Measurements from ENCODE around the gene SNX1.
"Not testable (repeated sequence)": the region's sequence is repeated elsewhere in the genome, so short reads cannot be mapped to it uniquely, and the experiment has no call there.

SNX1 gene

DNA sequence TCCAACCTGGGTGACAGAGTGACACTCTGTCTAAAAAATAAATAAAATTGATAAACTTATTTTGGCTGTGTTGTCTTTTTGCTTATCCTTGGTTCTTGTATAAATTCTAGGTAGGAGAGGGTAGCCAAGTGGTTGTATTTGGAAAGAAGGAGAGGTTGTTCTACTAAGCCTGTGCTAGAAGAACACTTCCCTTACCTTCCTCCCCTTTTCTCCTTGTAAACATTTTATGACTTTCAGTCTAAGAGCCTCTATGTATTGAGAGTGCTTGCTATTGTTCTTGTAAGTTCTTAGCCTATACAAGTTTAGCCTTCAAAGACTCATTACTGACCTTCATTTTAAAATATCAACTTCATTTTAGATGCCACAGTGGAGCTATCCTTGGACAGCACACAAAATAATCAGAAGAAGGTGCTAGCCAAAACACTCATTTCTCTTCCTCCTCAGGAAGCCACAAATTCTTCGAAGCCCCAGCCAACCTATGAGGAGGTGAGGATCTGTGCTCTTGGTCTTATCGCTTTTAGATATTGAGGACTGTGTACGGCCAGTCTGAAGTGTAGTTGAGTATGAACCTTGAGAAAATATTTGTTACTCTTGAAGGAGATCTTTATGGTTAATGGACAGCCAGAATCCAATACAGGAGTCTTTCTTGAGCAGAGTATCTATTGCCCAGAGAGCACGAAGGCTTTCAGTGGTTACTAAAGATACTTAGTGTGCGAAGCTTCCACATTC lies 22.1 kb downstream of the SNX1 start:
- DNase-seq, result no peak

DNA sequence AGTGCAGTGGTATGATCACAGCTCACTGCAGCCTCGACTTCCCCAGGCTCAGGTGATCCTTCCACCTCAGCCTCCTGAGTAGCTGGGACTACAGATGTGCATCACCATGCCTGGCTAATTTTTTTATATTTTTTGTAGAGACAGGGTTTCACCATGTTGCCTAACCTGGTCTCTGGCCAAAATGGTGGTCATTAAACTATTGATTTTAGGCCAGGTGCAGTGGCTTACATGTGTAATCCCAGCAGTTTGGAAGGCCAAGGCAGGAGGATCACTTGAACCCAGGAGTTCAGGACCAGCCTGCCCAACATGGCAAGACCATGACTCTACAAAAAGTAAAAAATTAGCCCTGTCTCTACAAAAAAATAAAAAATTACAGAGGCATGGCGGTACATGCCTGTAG lies 24.5 kb downstream of the SNX1 start:
- DNase-seq, result not testable (repeated sequence)

DNA sequence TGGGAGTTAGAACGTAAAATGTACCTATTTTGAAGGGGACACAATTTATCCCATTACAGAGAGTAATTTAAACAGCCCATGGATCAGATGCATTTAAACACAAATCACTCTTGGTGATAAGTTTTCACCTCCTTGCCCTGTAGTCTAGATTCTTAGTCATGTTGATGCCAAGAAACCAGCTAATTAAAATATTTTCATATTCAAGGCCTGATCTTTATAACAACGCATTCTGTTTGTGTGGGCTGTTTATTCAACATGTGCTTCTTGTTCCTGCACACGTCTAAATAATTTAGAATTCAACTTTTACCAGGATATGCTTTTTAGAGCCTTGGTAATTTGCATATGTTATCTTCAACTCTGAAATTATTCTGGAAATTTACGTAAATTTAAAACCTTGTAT lies 25.8 kb downstream of the SNX1 start:
- DNase-seq, result no peak

DNA sequence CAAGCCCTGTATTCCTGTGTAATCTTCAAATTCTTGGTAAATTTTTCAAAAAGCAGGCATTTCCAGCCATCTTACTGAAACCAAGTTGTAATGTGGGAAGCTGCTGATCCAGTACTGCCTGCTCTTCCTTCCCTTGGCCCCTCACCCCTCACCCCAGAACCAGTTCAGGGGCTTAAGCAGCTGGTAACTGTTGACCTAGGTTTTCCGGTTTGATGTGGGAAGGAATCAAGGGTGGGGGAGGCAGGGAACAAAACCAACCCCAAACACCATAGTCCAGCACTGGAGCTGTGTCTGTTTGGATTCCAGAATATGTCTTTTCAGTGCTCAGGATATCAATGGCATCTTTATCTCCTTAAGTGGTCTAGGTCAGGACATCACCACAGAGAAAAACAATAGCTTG lies 26.7 kb downstream of the SNX1 start:
- no peak for DNase-seq

DNA sequence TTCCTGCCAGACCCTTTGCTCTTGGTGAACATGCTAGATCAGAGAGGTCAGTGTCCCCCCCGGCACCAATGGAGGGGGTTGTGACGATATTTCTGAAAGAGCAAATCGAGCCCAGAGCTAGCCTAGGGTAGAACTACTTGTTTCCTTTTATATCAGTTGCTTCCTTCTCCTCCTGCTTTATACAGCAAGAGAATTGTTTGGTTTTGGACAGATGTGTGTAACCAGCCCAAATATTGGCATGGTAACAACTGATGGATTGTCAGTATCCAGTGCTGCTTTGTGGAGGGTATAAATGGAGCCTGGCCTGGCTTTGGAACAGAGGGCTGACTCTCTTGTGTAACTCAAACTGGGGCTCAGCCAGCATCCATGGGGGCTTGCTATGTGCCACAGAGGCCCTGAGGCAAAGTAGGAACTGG lies 27.2 kb downstream of the SNX1 start:
- DNase-seq, result no peak

DNA sequence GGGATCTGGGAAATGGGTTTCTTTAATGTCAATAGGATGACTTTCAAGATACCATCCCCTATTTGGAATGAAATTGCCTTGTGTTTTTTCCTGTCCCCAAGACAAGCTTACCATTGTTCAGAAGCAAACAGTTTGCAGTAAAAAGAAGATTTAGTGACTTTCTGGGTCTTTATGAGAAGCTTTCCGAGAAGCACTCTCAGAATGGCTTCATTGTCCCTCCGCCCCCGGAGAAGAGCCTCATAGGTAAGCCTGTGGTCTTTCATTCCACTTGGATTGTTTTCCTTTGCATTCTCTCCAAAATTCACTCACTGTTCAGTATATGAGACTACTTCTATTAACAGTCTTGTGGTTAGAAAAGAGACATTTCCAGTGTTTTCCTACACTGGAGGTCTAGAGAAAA lies 30.2 kb downstream of the SNX1 start:
- DNase-seq, result no peak

DNA sequence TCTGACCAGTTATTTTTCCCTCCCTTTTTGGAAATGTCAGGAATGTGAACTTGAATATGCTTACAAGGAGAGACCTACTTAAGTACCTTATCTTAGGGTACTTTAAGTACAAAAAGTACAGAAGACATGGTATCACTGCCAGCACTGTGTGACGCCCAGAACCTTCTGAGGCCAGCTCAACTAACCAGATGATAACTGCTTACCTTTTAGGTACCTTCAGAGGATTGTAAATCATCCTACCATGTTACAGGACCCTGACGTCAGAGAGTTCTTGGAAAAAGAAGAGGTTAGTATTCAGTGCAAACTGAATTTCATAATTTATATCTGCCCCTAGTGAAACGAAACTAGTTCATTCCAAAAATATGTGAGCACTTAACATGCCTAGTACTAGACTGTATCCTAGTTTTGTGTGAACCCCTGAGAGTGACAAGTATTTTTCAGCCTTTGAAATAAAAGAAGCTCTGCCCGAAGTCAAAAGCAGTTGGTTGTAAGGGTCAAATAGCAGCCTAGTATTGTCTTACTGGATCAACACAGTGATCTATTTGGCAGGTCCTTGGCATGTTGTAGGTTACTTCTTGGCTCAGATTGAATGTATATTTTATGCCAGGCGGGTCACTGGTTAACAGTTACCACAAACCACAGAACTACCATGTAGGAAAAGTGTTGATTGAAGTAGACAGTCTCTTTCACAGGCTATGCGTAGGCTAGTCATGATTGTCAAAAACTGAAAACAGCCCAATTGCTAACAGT lies 31.9 kb downstream of the SNX1 start:
- no peak for DNase-seq

DNA sequence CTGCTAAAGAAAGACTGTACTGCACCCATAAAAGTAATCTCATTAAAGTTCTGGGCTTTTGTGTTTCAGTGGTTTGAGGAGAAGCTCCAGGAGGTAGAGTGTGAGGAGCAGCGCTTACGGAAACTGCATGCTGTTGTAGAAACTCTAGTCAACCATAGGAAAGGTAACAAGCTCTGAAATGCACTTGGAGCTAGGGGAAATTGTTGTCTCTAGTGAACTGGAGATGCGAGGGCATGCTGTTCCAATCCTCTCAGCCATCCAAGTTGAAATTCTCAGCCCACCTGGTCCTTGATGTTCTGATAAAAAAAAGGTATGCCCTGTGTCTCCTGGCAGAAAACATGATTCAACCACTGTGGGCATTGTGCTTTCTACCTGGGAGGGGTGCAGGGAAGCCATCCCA lies 34.4 kb downstream of the SNX1 start:
- no peak for DNase-seq

DNA sequence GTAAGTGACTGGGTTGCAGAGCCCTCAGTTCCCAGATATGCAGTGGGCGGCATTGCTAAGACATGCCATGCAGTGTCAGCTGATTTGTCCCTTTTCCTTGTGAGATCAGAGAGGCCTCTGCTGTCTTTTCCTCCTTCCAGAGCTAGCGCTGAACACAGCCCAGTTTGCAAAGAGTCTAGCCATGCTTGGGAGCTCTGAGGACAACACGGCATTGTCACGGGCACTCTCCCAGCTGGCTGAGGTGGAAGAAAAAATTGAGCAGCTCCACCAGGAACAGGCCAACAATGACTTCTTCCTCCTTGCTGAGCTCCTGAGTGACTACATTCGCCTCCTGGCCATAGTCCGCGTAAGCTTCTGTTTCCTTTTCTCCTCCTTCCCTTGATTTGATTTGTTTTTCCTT lies 35.8 kb downstream of the SNX1 start:
- DNase-seq, result no peak

DNA sequence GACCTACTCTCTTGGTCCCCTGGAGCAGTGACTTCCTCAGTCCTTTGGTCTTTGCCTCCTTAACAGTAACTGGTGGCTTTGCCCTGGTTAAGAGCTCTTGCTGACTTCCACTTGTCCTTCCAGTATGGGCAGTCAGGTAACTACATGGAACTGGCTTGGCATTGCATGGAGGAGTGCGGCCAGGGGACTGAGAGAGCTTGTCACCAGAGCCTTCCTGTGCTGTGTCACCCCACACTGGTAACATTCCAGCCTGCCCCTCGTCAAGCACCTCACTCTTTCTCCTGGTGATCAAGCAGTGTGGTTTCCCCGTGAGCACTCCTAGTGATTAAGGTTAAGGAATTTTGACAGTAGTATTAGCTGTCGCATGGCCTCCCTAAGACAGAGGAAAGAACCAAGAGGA lies 36.4 kb downstream of the SNX1 start:
- DNase-seq, result no peak

DNA sequence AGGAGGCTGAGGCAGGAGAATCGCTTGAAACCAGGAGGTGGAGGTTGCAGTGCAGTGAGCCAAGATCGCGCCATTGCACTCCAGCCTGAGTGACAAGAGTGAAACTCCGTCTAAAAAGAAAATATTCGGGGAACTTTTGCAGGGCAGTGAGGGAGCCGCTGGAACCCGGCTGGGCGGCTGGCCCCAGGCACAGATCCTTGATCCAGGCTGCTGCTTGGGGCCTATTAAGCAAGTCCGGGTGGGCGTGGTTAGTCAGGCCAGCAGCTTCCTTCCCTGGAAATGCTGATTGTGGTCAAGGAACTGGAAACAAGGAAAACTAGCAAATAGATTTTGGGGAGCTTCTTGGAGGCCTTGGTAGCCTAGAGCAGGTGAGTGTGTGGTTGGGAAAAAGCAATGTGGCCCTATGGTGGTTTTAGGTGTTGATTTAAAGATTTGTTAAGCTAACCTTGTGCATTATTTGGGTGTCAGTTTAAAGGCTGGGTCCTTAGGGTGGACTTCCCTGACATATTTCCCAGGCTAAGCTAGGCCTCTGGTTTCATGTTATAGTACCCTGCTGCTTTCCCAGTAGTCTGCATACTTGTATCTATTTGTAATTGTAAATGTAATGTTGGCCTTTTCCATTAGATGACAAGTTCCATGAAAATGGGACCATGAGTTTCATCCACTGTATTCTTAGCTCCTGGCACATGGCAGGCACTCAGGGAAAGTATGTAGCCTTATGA lies 38.0 kb downstream of the SNX1 start:
- no peak for DNase-seq

DNA sequence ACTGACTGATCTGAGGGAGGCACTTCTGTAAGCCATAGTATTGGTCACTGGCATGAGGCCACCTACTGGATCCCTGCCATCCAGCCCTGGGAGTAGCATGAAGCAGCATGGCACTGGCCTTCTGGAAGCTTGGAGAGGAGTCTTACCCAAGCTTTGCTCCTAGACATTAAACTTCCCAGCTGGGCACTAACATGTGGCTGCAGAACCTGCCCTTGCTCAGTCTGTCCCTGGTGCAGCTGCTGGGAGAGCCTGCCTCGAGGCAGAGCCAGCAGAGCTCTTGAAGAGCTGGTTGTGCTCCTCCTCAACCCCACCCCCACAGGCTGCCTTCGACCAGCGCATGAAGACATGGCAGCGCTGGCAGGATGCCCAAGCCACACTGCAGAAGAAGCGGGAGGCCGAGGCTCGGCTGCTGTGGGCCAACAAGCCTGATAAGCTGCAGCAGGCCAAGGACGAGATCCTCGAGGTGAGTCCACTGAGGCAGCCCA lies 38.6 kb downstream of the SNX1 start:
- no peak for DNase-seq

DNA sequence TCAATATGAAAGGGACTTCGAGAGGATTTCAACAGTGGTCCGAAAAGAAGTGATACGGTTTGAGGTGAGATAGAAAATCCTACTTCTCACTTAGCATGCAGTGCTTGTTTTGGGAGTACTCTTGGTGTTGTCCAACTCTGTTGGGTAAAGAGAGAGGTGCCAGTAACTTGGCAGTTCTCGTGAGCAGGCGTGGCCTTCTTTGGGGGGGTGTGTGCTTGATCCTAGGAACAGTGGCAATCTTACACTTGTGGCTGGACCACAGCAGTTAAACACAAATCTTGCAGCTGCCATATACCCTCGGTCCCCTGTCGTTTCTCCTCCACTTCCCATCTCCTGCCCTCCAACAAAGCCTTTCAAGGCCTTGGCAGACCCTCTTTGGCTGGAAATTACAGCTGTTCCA lies 40.6 kb downstream of the SNX1 start:
- DNase-seq, result no peak

DNA sequence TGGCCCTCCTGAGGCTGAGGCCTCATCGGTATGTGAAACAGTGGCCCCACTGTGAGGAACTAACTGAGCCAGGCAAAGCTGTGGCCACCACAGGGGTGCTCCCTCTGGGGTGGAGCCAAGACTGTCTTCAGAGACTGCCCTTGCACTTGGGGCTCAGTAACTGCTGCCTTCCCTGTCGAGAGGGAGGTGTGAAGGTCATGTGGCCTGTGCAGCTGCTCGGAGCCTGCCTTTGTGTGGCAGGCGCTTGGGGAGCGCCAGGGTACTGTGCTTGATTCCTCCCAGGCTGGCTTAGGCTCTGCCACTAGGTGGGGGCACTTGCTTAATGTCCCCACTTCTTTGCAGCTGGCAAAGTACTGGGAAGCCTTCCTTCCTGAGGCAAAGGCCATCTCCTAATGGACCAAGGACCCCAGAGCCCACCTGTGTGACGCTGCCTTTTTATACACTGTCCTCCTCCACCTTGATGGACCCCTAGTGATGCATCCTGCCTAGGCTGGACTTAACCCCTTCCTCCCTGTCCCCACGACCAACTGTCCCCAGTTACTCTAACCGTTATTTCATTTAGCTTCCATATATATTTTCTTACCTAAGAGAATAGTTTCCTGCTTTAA lies 41.5 kb downstream of the SNX1 start:
- no peak for DNase-seq

DNA sequence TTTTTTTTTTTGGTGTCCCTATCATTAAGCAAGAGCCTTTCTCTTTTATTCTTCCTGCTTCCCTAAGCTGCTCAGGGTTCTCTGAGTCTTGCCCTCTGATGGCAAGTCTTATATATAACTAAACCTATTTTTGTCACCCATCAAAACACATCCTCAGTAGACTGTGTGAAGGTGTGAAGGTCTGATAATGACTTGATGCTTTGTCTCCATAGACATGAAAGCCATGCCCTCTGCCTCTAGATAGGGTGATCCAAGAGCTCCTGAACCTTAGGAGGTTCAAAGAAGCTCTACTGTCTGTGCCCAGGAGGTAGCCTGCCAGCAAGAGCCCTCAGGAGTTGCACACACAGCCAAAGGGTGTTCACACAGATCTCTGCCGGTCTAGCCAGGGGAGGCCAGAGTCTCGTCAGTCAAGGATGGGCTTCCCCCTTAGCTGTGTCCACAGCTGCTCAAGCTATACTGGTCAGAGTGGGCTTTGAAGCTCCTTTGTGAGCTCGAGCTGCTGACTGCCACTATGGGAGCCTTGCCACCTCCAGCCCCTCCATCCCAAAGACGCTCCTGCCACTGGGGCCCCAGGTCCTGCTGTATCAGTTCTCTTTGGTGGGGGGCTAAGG lies 42.7 kb downstream of the SNX1 start:
- DNase-seq, result no peak

DNA sequence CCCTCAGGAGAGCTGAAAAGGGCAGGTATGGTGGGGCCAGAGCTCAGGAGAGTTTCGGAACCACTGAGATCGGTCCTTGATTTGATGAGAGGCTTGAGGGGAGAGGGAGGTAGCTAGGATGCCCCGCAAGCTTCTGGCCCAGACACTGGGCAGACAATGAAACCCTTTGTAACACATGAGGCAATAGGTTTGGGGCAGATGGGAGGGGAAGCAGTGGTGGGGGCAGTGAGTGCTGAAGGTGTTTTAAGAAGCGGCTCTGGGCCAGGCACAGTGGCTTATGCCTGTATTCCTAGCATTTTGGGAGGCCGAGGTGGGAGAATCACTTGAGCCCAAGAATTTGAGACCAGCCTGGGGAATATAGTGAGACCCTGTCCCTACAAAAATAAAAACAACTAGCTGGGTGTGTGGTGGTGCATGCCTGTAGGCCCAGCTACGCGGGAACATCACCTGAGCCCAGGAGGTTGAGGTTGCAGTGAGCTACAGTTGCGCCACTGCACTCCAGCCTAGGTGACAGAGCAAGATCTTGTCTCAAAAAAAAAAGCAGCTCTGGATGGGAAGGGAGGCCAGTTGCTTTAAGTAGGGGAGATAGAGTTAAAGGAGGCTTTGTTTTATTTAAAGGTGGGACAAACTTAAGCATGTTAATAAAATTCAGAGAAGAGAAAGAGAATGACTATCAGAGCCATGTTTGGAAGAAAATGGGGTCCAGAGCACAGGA lies 46.2 kb downstream of the SNX1 start:
- DNase-seq, result no peak

DNA sequence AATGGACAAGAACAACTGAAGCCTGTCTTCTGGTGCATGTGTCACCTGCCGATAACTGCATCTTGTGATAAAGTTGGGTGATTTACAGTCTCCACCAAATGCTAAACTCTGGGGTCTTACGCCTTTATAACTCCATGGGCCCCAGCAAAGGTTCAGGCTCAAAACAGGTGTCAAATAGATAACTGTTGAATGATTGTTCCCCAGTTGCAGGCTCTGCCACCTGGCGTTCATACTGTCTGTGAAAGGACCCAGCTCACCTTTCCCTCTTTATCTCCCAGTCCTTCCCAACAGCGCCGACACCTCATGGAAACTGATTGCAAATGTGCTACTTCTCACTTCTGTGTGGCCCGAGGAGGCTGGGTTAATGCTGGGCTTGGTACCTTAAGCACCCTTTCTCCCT lies 47.5 kb downstream of the SNX1 start:
- DNase-seq, result no peak

DNA sequence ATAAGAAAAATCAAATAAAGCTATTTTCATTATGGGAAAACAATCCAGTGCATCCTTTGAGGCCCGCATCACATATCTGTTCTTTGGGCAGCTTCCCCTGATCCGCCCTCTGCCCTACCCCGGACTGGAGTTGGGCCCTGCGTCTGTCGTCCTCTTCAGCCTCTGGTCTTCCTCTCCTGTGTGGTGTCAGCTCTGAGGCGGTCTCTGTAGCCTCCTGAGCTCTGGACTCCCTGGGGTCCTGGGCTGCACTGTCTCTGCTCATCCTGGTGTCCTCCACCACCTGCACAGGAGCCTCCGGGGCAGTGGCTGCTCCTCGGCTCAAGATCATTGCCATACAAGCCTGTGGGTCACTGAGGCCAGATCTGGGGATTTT lies 48.4 kb downstream of the SNX1 start:
- no peak for DNase-seq

DNA sequence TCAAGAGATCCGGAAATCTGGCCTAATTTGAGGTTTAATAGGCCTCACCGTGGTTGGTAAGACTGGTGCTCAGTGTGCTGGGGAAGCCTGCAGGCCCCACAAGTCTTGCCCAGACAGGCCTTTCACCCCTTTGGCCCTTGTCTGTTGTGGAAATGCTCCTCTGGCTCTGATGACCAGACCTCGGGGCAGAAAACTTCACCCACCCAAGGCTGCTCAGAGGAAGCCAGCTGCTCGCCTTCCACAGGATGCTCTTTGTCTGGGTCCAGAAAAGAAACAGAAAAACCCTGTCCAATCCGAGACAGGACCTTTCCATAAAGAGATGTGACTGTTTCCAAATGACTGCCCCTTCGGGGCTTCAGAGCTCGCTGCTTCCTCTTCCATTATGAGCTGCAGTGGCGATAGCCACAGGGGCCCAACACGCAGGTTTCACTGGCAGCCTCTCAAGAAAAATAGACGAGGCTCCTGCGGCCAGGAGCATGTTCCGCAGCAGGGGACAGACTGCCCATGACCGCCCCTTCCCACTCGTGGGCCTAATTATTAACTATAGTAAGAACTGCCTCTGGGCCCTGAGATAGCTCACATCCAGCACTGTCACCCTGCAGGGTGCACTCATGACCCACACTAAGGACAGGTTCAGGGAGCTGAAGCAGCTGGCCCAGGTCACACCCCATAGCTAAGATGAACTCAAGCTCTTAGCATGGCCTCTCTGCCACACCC lies 48.9 kb downstream of the SNX1 start:
- no peak for DNase-seq

DNA sequence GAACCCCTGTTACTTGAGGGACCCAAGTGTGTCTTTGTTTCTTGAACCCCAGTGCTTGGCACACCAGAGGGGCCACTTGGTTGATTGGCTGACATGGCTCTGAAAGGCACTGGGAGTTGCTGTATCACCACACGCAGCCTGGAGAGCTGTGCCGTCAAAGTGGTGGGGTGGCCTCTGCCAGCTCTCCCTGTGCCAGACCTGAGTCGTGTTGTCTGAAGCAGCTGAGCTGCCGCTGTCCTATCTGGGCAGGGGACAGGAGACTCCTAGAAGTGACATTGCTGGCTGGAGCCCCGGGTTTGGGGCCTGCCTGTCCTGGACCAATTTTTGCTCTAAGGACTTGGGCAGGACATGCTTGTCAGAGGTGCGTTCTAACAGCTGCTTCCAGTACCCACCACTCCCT lies 50.3 kb downstream of the SNX1 start:
- DNase-seq, result no peak

DNA sequence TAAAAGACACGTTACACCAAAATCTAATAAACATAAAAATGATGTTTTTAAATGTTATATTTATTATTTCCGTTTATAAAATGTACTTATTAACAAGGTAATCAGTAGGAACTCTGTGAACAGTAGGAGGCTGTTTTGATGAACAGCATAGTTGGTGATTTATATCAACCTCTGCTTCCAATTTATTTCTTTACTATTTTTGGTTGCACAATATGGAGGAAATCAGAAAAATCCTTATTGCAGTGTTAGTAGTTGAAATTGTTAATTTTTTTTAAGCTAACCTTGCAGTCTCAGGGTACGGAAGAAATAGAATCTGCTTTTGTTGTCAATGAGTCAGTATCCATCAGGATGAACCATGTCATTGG lies 50.7 kb downstream of the SNX1 start:
- DNase-seq, result no peak
